Measurements from ENCODE around the gene TASP1. TPM values are rescaled to one million over a fixed set of nuclear protein-coding genes. Genes with fewer than 3 reads are reported as not detected.

The TASP1 gene
- total and polyA plus RNA-seq, 2 donors (not counting 1 experiment from before 2014, with no cell fraction given) = 6.4 to 23.9 TPM

DNA sequence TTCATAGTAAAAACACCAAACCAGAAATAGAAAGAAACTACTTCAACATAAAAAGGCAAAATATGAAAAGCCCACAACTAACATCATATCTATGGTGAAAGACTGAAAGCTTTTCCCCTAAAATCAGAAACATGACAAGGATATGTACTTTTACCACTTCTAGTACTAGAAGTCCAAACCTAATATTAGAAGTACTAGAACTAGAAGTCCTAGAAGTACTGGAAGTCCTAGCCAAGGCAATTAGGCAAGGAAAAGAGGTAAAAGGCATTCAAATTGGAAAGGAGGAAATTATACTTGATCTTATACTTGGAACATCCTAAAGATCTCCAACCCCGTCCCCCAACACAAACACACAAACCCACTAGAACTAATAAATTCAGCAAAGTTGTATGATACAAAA, 74.9 kb downstream of the TASP1 start:
- peaks cover 0 to 6% of the 10 kb centered on the region in 2 experiments for H3K36me3 ChIP-seq (replicated peaks in 1 of 2; ENCODE audit: control extremely low read depth in 1 of 2, control insufficient read depth in 1 of 2, extremely low read depth in 1 of 2, insufficient read depth in 2 of 2, low read length in 1 of 2)
- no peaks in the 10 kb centered on the region for H3K4me1 ChIP-seq (ENCODE audit: control insufficient read depth in 2 of 2, insufficient read depth in 2 of 2, low read length in 2 of 2)
- TF ChIP-seq, protein P1, sequence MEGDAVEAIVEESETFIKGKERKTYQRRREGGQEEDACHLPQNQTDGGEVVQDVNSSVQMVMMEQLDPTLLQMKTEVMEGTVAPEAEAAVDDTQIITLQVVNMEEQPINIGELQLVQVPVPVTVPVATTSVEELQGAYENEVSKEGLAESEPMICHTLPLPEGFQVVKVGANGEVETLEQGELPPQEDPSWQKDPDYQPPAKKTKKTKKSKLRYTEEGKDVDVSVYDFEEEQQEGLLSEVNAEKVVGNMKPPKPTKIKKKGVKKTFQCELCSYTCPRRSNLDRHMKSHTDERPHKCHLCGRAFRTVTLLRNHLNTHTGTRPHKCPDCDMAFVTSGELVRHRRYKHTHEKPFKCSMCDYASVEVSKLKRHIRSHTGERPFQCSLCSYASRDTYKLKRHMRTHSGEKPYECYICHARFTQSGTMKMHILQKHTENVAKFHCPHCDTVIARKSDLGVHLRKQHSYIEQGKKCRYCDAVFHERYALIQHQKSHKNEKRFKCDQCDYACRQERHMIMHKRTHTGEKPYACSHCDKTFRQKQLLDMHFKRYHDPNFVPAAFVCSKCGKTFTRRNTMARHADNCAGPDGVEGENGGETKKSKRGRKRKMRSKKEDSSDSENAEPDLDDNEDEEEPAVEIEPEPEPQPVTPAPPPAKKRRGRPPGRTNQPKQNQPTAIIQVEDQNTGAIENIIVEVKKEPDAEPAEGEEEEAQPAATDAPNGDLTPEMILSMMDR (IDR thresholded peaks at IDR 0.05) = no peak
- TF ChIP-seq EZH2 (IDR thresholded peaks at IDR 0.05; ENCODE audit: borderline replicate concordance, insufficient read depth, low read depth, low read length, poor library complexity, severe bottlenecking) = no peak
- Mint-ChIP-seq H3K27me3 (no peaks in the 10 kb centered on the region), H3K4me3 (no peak overlapping the region), H3K27ac (no peak overlapping the region), H3K9me3 (ENCODE audit: insufficient read depth) (peaks cover 10% of the 10 kb centered on the region), H3K4me1 (no peaks in the 10 kb centered on the region)
- no peak overlapping the region for H3K9ac ChIP-seq (ENCODE audit: low read length)
- ChIA-PET CTCF (interaction anchor here (1.0 kb wide), 1 partner anchor 17 kb away, joined by 3 read pairs; no protein-coding TSS in a partner anchor), POLR2A (no interaction called here)
- H3K79me2 ChIP-seq (ENCODE audit: control insufficient read depth, insufficient read depth, low read length) = no peaks in the 10 kb centered on the region
- H3K27me3 ChIP-seq (replicated peaks in 1 of 4; ENCODE audit: control extremely low read depth in 1 of 4, control insufficient read depth in 3 of 4, insufficient read depth in 4 of 4, low read length in 3 of 4) = no peaks in the 10 kb centered on the region
- H3K27ac ChIP-seq (ENCODE audit: low read length in 2 of 2) = no peak overlapping the region
- peaks cover 0 to 4% (median 4%) of the 10 kb centered on the region in 3 donors for H3K9me3 ChIP-seq (ENCODE audit: control extremely low read depth in 1 of 3, control insufficient read depth in 2 of 3, insufficient read depth in 1 of 3, low read length in 2 of 3)
- intact Hi-C loops (cut with micrococcal nuclease) = no loop called here
- ATAC-seq (ENCODE audit: low read depth) (no peak), DNase-seq (no peak)
- no peak overlapping the region for H3K4me2 ChIP-seq (replicated peaks; ENCODE audit: low read depth, low read length, poor library complexity, severe bottlenecking)
- no peak overlapping the region for H2AFZ ChIP-seq (ENCODE audit: insufficient read depth, low read depth, low read length, poor library complexity, severe bottlenecking)
- no peak overlapping the region for H3K4me3 ChIP-seq (ENCODE audit: control extremely low read depth in 1 of 5, extremely low read depth in 1 of 5, insufficient read depth in 1 of 5, low read depth in 2 of 5, low read length in 4 of 5)
- no CpG with 5 or more reads among the region's 1 CpG for WGBS (ENCODE audit: insufficient coverage)
- no peaks in the 10 kb centered on the region for H4K20me1 ChIP-seq (ENCODE audit: control insufficient read depth, insufficient read depth, low read length, poor library complexity, severe bottlenecking)

DNA sequence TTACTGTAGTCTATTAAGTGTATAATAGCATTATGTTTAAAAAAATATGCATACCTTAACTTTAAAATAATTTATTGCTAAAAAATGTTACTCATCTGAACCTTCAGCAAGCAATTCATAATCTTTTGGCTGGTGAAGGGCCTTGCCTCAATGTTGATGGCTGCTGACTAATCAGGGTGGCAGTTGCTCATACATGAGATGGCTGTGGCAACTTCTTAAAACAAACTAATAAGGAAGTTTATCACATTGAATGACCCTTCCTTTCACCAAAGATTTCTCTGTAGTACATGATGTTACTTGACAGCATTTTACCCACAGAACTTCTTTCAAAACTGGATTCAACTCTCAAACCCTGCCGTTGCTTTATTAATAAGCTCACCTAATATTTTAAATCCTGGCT, 84.0 kb downstream of the TASP1 start:
- no peaks in the 10 kb centered on the region for H3K4me1 ChIP-seq (ENCODE audit: control insufficient read depth in 2 of 2, insufficient read depth in 2 of 2, low read length in 2 of 2)
- no peak for ATAC-seq (ENCODE audit: low read depth)
- H3K27me3 Mint-ChIP-seq = no peaks in the 10 kb centered on the region
- ChIA-PET CTCF (interaction anchor here (4.6 kb wide), 1 partner anchor 8 kb away, joined by 27 read pairs; no protein-coding TSS in a partner anchor), POLR2A (no interaction called here)
- no CpG with 5 or more reads among the region's 1 CpG for WGBS (ENCODE audit: insufficient coverage)
- H3K36me3 ChIP-seq (replicated peaks in 1 of 2; ENCODE audit: control extremely low read depth in 1 of 2, control insufficient read depth in 1 of 2, extremely low read depth in 1 of 2, insufficient read depth in 2 of 2, low read length in 1 of 2) = peaks cover 1 to 3% of the 10 kb centered on the region in 2 experiments
- DNase-seq = no peak
- H3K27me3 ChIP-seq (replicated peaks in 1 of 4; ENCODE audit: control extremely low read depth in 1 of 4, control insufficient read depth in 3 of 4, insufficient read depth in 4 of 4, low read length in 3 of 4) = no peaks in the 10 kb centered on the region
- no peak overlapping the region for H3K27ac ChIP-seq (ENCODE audit: low read length in 2 of 2)
- no peak overlapping the region for H2AFZ ChIP-seq (ENCODE audit: insufficient read depth, low read depth, low read length, poor library complexity, severe bottlenecking)
- no peak overlapping the region for H3K4me3 ChIP-seq (ENCODE audit: control extremely low read depth in 1 of 5, extremely low read depth in 1 of 5, insufficient read depth in 1 of 5, low read depth in 2 of 5, low read length in 4 of 5)
- H3K79me2 ChIP-seq (ENCODE audit: control insufficient read depth, insufficient read depth, low read length) = no peaks in the 10 kb centered on the region
- no peaks in the 10 kb centered on the region for H3K9me3 Mint-ChIP-seq (ENCODE audit: insufficient read depth)
- intact Hi-C loops (cut with micrococcal nuclease) = no loop called here
- TF ChIP-seq, protein P1 (IDR thresholded peaks at IDR 0.05) = no peak
- TF ChIP-seq EZH2 (IDR thresholded peaks at IDR 0.05; ENCODE audit: borderline replicate concordance, insufficient read depth, low read depth, low read length, poor library complexity, severe bottlenecking) = no peak
- H3K4me2 ChIP-seq (replicated peaks; ENCODE audit: low read depth, low read length, poor library complexity, severe bottlenecking) = no peak overlapping the region
- no peak overlapping the region for H3K27ac Mint-ChIP-seq
- no peak overlapping the region for H3K4me3 Mint-ChIP-seq
- H3K4me1 Mint-ChIP-seq = no peaks in the 10 kb centered on the region
- H4K20me1 ChIP-seq (ENCODE audit: control insufficient read depth, insufficient read depth, low read length, poor library complexity, severe bottlenecking) = no peaks in the 10 kb centered on the region
- no peaks in the 10 kb centered on the region for H3K9me3 ChIP-seq (ENCODE audit: control extremely low read depth in 1 of 3, control insufficient read depth in 2 of 3, insufficient read depth in 1 of 3, low read length in 2 of 3)
- no peak overlapping the region for H3K9ac ChIP-seq (ENCODE audit: low read length)

All from B cell (primary cell).